ENCODE results near the gene SSBP4. TPM values are rescaled to one million over a fixed set of nuclear protein-coding genes. Genes with fewer than 3 reads are reported as not detected.

SSBP4 gene
- total and polyA plus RNA-seq, 2 of the 4 experiments (the other 2 are of a cell fraction) = 14.9 to 39.7 TPM

- Histone ChIP-seq H3K14ac (replicated peaks; ENCODE audit: low read depth, low read length) (no peak overlapping the region), H3K4me1 (ENCODE audit: control insufficient read depth, insufficient read depth, low read length) (peaks cover 13% of the 10 kb centered on the region), H2BK5ac (ENCODE audit: low read depth, low read length, poor library complexity, severe bottlenecking) (no peak overlapping the region), H3K27me3 (ENCODE audit: control insufficient read depth, insufficient read depth, low read length) (no peaks in the 10 kb centered on the region), H4K20me1 (ENCODE audit: insufficient read depth, low read length) (peaks cover 64% of the 10 kb centered on the region), H2BK15ac (ENCODE audit: low read depth, low read length) (no peak overlapping the region), H3K27ac (ENCODE audit: insufficient read depth, low read length) (no peak overlapping the region), H3K4me3 (ENCODE audit: insufficient read depth, low read depth, low read length) (no peak overlapping the region), H3K56ac (ENCODE audit: extremely low read depth, insufficient read depth, low read length) (no peak overlapping the region), H3K4ac (ENCODE audit: low read depth, low read length) (no peak overlapping the region), H2AFZ (replicated peaks; ENCODE audit: low read length, poor library complexity) (peak overlapping the region; percentile 72), H3K9ac (ENCODE audit: low read depth, low read length) (no peak overlapping the region), H2AK5ac (ENCODE audit: low read depth, low read length) (peak overlapping the region; percentile 14; the same call in 1 of the 2 replicates), H3K18ac (ENCODE audit: low read depth, low read length) (no peak overlapping the region), H3K23ac (ENCODE audit: low read depth, low read length) (no peak overlapping the region), H3K36me3 (ENCODE audit: control insufficient read depth, insufficient read depth, low read length) (peaks cover 47% of the 10 kb centered on the region), H3K79me1 (ENCODE audit: low read depth in 1 of 2, low read length in 2 of 2) (peaks cover 17 to 65% of the 10 kb centered on the region in 2 experiments), H3K9me1 (ENCODE audit: insufficient read depth, low read length) (0 out of 2 replicates have a peak, but pooled peaks cover 5% of the 10 kb centered on the region), H2BK20ac (ENCODE audit: low read depth, low read length) (no peak overlapping the region), H2BK120ac (ENCODE audit: low read depth, low read length) (no peak overlapping the region), H3K9me3 (ENCODE audit: control insufficient read depth, insufficient read depth, low read length) (no peaks in the 10 kb centered on the region), H4K8ac (ENCODE audit: low read depth in 2 of 2, low read length in 2 of 2) (no peak overlapping the region), H4K5ac (ENCODE audit: low read depth, low read length) (no peak overlapping the region), H2AK9ac (replicated peaks; ENCODE audit: low read depth, low read length, poor library complexity) (peak overlapping the region; percentile 91), H4K91ac (ENCODE audit: insufficient read depth, low read depth, low read length) (no peak overlapping the region), H3K4me2 (ENCODE audit: low read depth, low read length) (no peak overlapping the region)
- intact Hi-C loops (cut with micrococcal nuclease) = loop anchor here (1.0 to 10.0 kb wide), 6 partner anchors 106 to 396 kb away; partner anchors contain the start of gene KXD1
- dilution Hi-C loops (cut with HindIII; ENCODE audit: low sequenced_read_pairs, unreplicated experiment) = no loop called here
- BruUV-seq (replicated peaks) = no TSS peak
- in situ Hi-C loops (cut with MboI; ENCODE audit: low sequenced_read_pairs) = loop anchor here (5.0 to 10.0 kb wide), 2 partner anchors 124 to 401 kb away; partner anchors contain the start of gene UBA52
- CTCF ChIA-PET = interaction anchor here (1.0 to 3.5 kb wide), 2 partner anchors 12 to 37 kb away, joined by 3 to 21 read pairs; no protein-coding TSS in a partner anchor
- 0% methylated on average over 2 of the region's 26 CpGs; no CpG with 5 or more reads in 1 of the 2 experiments for WGBS, 2 experiments (ENCODE audit: extremely low coverage in 2 of 2, insufficient read length in 1 of 2)
- POLR2A ChIA-PET (ENCODE audit: unreplicated experiment) = no interaction called here
- peak; percentile 91 for ATAC-seq (ENCODE audit: low read depth)
- DNase-seq = peak; percentile 64
- TF ChIP-seq BHLHE40 (IDR thresholded peaks at IDR 0.05; ENCODE audit: low read depth, low read length) (no peak), RCOR1 (IDR thresholded peaks at IDR 0.05; ENCODE audit: insufficient replicate concordance, low read length) (no peak), CHD1 (IDR thresholded peaks at IDR 0.05; ENCODE audit: low read depth, low read length) (no peak), MAFK (IDR thresholded peaks at IDR 0.05; ENCODE audit: low read depth, low read length) (no peak), RFX5 (IDR thresholded peaks at IDR 0.05; ENCODE audit: low read depth, low read length) (no peak), SMC3 (IDR thresholded peaks at IDR 0.05; ENCODE audit: low read depth, low read length) (peak; percentile 82), FOS (IDR thresholded peaks at IDR 0.05; ENCODE audit: low read depth, low read length) (no peak), NFE2L2 (IDR thresholded peaks at IDR 0.05; ENCODE audit: low read depth, low read length) (no peak), POLR2A (IDR thresholded peaks at IDR 0.05; ENCODE audit: low read depth, low read length) (0 out of 2 replicates have a peak, but pooled peaks have one; percentile 54), CEBPB (IDR thresholded peaks at IDR 0.05; ENCODE audit: low read depth, low read length) (no peak), MXI1 (IDR thresholded peaks at IDR 0.05; ENCODE audit: borderline replicate concordance, low read depth, low read length) (no peak), MAZ (IDR thresholded peaks at IDR 0.05; ENCODE audit: borderline replicate concordance, low read depth, low read length) (peak; percentile 49; the same call in 1 of the 2 replicates), RAD21 (IDR thresholded peaks at IDR 0.05; ENCODE audit: low read length) (peak; percentile 95)
- TF ChIP-seq, protein P1, sequence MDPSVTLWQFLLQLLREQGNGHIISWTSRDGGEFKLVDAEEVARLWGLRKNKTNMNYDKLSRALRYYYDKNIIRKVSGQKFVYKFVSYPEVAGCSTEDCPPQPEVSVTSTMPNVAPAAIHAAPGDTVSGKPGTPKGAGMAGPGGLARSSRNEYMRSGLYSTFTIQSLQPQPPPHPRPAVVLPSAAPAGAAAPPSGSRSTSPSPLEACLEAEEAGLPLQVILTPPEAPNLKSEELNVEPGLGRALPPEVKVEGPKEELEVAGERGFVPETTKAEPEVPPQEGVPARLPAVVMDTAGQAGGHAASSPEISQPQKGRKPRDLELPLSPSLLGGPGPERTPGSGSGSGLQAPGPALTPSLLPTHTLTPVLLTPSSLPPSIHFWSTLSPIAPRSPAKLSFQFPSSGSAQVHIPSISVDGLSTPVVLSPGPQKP (IDR thresholded peaks at IDR 0.05; ENCODE audit: borderline replicate concordance, low read depth, low read length) = no peak
- TF ChIP-seq, protein P2, sequence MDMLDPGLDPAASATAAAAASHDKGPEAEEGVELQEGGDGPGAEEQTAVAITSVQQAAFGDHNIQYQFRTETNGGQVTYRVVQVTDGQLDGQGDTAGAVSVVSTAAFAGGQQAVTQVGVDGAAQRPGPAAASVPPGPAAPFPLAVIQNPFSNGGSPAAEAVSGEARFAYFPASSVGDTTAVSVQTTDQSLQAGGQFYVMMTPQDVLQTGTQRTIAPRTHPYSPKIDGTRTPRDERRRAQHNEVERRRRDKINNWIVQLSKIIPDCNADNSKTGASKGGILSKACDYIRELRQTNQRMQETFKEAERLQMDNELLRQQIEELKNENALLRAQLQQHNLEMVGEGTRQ (IDR thresholded peaks at IDR 0.05; ENCODE audit: low read depth, low read length) = no peak
Observed at GRCh38 chr19:18450931-18451836, 32.0 kb downstream of the SSBP4 start.
